Upper lobe of right lung (tissue), 1 donor: ENCODE data around the gene PAFAH1B1. TPM values are rescaled to one million over a fixed set of nuclear protein-coding genes. Genes with fewer than 3 reads are reported as not detected.
"Not testable (repeated sequence)": the region's sequence is repeated elsewhere in the genome, so short reads cannot be mapped to it uniquely, and the experiment has no call there.

Experiments used
- ATAC-seq: fragments of 200-7000 bp; cut with Tn5 transposase; one replicate; pipeline ENCODE4 v1.9.1; 2020; ENCODE audit warnings: mild to moderate bottlenecking, moderate library complexity
- DNase-seq: peaks from one replicate; pipeline ENCODE4 v3.0.0-alpha.2; 2020
- H3K27ac ChIP-seq: fragments of 200-600 bp; one replicate; pipeline ENCODE4 v1.8.0; 2022
- H3K27me3 ChIP-seq: fragments of 200-600 bp; one replicate; pipeline ENCODE4 v1.8.0; 2022; ENCODE audit warnings: mild to moderate bottlenecking
- H3K36me3 ChIP-seq: fragments of 200-600 bp; one replicate; pipeline ENCODE4 v1.8.0; 2022
- H3K4me1 ChIP-seq: fragments of 200-600 bp; one replicate; pipeline ENCODE4 v1.8.0; 2022
- H3K4me3 ChIP-seq: fragments of 200-600 bp; one replicate; pipeline ENCODE4 v1.8.0; 2022; ENCODE audit warnings: mild to moderate bottlenecking
- H3K9me3 ChIP-seq: fragments of 200-600 bp; one replicate; pipeline ENCODE4 v1.8.0; 2022
- CTCF ChIP-seq: fragments of 200-600 bp; IDR thresholded peaks from one replicate; pipeline ENCODE4 v1.8.0; 2022; ENCODE audit warnings: antibody characterized with exemption
- intact Hi-C: fragments of 100-400 bp; cut with DNase I; formaldehyde crosslinking; loops from one replicate; pipeline ENCODE4 v1.11.0; 2022
- total RNA-seq: library from RNA; stranded (reverse); fragmentation: NEBNext Ultra II Directional; extraction: Animal tissue kit (Norgen Biotek cat#: 25700); gene quantifications from one replicate; pipeline ENCODE4 v1.2.1, GENCODE V29; 2021
- donor health status: DM: no; HTN: yes; CAD: no; lungs with severe emphysema.

The PAFAH1B1 gene
- total RNA-seq, 1 donor from 2014 or later: 144 TPM

- ATAC-seq (no peak), DNase-seq (no peak)
- H3K36me3 ChIP-seq: no peaks in the 10 kb centered on the region
- intact Hi-C loops: no loop called here
- H3K9me3 ChIP-seq: no peaks in the 10 kb centered on the region
- no peaks in the 10 kb centered on the region for H3K4me1 ChIP-seq
- no peak for TF ChIP-seq CTCF
- no peak overlapping the region for H3K4me3 ChIP-seq
- no peaks in the 10 kb centered on the region for H3K27me3 ChIP-seq
- no peak overlapping the region for H3K27ac ChIP-seq
Observed at GRCh38 chr17:2566056-2566455, 27.4 kb upstream of the PAFAH1B1 start.

- H3K4me3 ChIP-seq: no peak overlapping the region
- no peaks in the 10 kb centered on the region for H3K27me3 ChIP-seq
- no peak overlapping the region for H3K27ac ChIP-seq
- TF ChIP-seq CTCF: no peak
- ATAC-seq: no peak
- no peaks in the 10 kb centered on the region for H3K9me3 ChIP-seq
- no peak for DNase-seq
- no peaks in the 10 kb centered on the region for H3K4me1 ChIP-seq
- intact Hi-C loops: no loop called here
- H3K36me3 ChIP-seq: no peaks in the 10 kb centered on the region
Observed at GRCh38 chr17:2571523-2572303, 21.7 kb upstream of the PAFAH1B1 start.

GRCh38 chr17:2572304-2572609 lies 21.2 kb upstream of the PAFAH1B1 start:
- not testable (repeated sequence) for H3K27ac ChIP-seq

GRCh38 chr17:2580151-2580550 lies 13.3 kb upstream of the PAFAH1B1 start:
- TF ChIP-seq CTCF: no peak
- ATAC-seq (no peak), DNase-seq (no peak)
- Histone ChIP-seq H3K27me3 (peaks cover 11% of the 10 kb centered on the region), H3K36me3 (no peaks in the 10 kb centered on the region), H3K4me3 (no peak overlapping the region), H3K9me3 (no peaks in the 10 kb centered on the region), H3K27ac (no peak overlapping the region), H3K4me1 (no peaks in the 10 kb centered on the region)
- intact Hi-C loops: no loop called here

More at GRCh38 chr17:2572304-2572609, 21.2 kb upstream of the PAFAH1B1 start:
- peak; percentile 60 for ATAC-seq
- H3K27me3 ChIP-seq, H3K9me3 ChIP-seq, H3K4me3 ChIP-seq, H3K36me3 ChIP-seq, H3K4me1 ChIP-seq, intact Hi-C loops, DNase-seq: not testable (repeated sequence)

- no peaks in the 10 kb centered on the region for H3K9me3 ChIP-seq
- ATAC-seq (no peak), DNase-seq (no peak)
- peaks cover 11% of the 10 kb centered on the region for H3K27me3 ChIP-seq
- H3K4me1 ChIP-seq: no peaks in the 10 kb centered on the region
- no peaks in the 10 kb centered on the region for H3K36me3 ChIP-seq
- intact Hi-C loops: no loop called here
- no peak overlapping the region for H3K27ac ChIP-seq
- H3K4me3 ChIP-seq: no peak overlapping the region
- no peak for TF ChIP-seq CTCF
Observed at GRCh38 chr17:2580661-2581060, 12.8 kb upstream of the PAFAH1B1 start.

GRCh38 chr17:2582493-2582892 lies 11.0 kb upstream of the PAFAH1B1 start:
- ATAC-seq (no peak), DNase-seq (no peak)
- Histone ChIP-seq H3K9me3 (no peaks in the 10 kb centered on the region), H3K4me3 (no peak overlapping the region), H3K36me3 (no peaks in the 10 kb centered on the region), H3K27me3 (peaks cover 10% of the 10 kb centered on the region), H3K27ac (no peak overlapping the region), H3K4me1 (no peaks in the 10 kb centered on the region)
- no peak for TF ChIP-seq CTCF
- intact Hi-C loops: no loop called here
